AG10803 (cell line): Measurements from ENCODE around the gene ATG3.

Source experiments
- DNase-seq: peaks from one replicate; pipeline ENCODE4 v3.0.0; 2010; ENCODE audit warnings: low read depth
- H3K4me3 ChIP-seq: 2 replicates; pipeline ENCODE4 v1.5.1; 2011; ENCODE audit warnings: mild to moderate bottlenecking, low read length, control low read depth
- TF ChIP-seq, protein P1 (sequence below): conservative IDR thresholded peaks from 2 replicates; pipeline ENCODE4 v1.5.1; 2011; ENCODE audit warnings: mild to moderate bottlenecking, low read length, control low read depth, inconsistent platforms

ATG3 gene

DNA sequence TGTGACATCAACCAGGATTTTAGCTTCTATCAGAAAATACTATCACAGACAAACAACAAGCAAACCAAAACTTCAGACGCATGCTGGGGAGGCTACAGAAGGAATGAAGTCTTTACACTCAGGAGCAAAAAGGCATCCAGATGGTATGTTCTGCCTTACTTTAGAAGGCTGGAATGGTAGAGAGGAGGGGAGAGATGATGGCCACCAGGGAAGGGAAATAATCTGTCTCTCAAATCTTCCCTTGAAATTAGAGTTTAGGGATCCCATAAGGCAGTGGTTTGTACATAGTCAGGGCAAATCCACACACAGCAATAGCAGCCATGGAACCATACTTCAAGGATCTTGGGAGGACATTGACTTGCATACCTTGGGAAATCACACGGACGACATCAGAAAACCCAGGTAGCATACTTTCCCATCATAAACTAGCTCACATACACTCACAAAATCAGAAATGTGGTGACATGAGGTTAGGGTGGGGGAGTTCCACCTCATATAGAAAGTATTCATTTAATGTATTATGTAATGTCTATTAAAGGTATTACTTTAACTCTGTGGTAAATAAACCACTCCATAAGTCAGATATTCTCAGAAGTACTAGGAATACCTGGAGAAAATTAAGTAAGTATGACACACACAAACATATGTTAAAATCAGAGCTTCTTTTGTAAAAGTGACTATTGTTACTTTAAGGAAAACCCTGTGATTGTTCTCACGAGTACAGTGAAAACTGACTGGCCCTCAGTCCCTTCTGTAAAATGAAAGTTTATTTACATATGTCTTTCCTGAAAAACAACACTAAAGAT is 71.9 kb downstream of the ATG3 start:
- H3K4me3 ChIP-seq = no peak overlapping the region
- DNase-seq = no peak
- TF ChIP-seq, protein P1, sequence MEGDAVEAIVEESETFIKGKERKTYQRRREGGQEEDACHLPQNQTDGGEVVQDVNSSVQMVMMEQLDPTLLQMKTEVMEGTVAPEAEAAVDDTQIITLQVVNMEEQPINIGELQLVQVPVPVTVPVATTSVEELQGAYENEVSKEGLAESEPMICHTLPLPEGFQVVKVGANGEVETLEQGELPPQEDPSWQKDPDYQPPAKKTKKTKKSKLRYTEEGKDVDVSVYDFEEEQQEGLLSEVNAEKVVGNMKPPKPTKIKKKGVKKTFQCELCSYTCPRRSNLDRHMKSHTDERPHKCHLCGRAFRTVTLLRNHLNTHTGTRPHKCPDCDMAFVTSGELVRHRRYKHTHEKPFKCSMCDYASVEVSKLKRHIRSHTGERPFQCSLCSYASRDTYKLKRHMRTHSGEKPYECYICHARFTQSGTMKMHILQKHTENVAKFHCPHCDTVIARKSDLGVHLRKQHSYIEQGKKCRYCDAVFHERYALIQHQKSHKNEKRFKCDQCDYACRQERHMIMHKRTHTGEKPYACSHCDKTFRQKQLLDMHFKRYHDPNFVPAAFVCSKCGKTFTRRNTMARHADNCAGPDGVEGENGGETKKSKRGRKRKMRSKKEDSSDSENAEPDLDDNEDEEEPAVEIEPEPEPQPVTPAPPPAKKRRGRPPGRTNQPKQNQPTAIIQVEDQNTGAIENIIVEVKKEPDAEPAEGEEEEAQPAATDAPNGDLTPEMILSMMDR = no peak

DNA sequence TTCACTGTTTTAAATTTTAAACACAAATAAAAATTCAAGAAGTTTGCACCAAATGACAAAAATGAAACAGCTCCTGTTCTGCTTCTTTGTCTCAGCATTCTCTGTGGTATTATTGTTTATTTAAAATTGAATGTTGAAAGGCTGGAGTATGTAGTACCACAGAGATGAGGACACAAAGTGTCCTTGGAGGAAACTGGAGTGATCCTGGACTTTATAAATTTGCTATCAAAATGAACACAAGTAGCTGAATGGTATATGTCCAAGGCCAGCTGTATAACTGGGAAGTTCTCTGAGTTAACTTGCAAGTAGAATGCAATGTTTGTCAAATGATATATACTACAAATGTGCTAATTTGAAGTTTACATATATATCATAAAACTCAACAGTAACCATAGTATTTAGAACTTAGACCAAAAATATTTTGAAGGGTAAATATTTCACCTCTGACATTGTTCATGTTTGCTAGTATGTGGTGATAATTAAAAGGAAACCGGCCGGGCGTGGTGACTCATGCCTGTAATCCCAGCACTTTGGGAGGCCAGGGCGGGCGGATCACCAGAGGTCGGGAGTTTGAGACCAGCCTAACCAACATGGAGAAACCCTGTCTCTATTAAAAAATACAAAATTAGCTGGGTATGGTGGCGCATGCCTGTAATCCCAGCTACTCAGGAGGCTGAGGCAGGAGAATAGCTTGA is 74.8 kb downstream of the ATG3 start:
- H3K4me3 ChIP-seq = no peak overlapping the region
- TF ChIP-seq, protein P1 = no peak
- DNase-seq = no peak

DNA sequence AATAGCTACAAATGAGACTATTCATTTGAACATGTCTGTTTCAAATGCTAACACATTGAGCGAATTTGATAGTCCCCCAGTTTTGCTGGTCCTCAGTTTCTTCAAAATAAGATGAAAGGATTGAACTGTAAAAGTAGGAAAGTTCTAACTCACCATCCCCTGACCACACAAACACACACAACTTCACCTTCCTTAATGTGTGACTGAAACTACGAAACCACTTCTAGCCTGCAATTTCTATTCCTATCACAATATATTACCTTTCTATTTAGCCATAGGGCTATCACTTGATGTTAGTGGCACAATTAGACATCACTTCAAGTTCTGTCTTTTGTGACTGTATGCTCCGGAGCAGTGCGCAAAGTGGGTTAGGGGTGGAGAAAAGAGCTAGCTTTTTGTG is 77.4 kb downstream of the ATG3 start:
- no peak for DNase-seq
- H3K4me3 ChIP-seq = no peak overlapping the region
- TF ChIP-seq, protein P1 = no peak

DNA sequence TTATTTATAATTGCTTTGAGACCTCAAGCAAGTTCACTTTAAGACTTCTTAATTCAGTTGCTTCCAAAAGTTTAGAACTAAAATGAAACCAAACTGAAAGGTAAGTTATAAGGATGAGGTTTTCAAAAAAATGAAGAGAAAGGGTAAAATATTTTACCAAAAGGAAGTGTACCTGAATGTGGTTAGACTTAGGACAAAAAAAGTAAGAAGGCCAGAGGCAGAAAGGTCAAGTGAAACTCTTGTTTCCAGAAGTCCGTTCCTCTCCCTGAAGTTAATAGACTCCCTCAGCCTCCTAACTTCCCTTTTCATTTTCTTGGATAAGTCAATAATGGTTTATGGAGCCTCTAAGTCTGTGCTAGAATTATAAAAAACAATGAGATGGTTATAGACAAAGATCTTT is 79.1 kb downstream of the ATG3 start:
- TF ChIP-seq, protein P1 = no peak
- DNase-seq = no peak
- H3K4me3 ChIP-seq = no peak overlapping the region
